Mesenteric fat pad (tissue), 1 donor: Measurements from ENCODE around the gene DISC1. TPM values are rescaled to one million over a fixed set of nuclear protein-coding genes. Genes with fewer than 3 reads are reported as not detected.

Experiments
- DNase-seq: peaks from one replicate; pipeline ENCODE4 v3.0.0-alpha.2; 2020; ENCODE audit warnings: low spot score
- total RNA-seq: library from RNA; stranded (reverse); fragmentation: NEBNext Ultra II Directional; extraction: Animal tissue kit (Norgen Biotek cat#: 25700); gene quantifications from one replicate; pipeline ENCODE4 v1.2.1, GENCODE V29; 2021
- donor health status: DM: yes; HTN: yes; CAD: no.

The DISC1 gene
- total RNA-seq, 1 donor from 2014 or later = 13.0 TPM

GRCh38 chr1:231973830-231974229 lies 347.2 kb downstream of the DISC1 start:
- DNase-seq = no peak

- DNase-seq = no peak
Measured at GRCh38 chr1:231976231-231976630, 349.6 kb downstream of the DISC1 start.

- no peak for DNase-seq
Measured at GRCh38 chr1:231981675-231982074, 355.1 kb downstream of the DISC1 start.

GRCh38 chr1:231982871-231983587 lies 356.4 kb downstream of the DISC1 start:
- no peak for DNase-seq

GRCh38 chr1:231983588-231984193 lies 357.1 kb downstream of the DISC1 start:
- DNase-seq = no peak

- no peak for DNase-seq
Measured at GRCh38 chr1:231985296-231986023, 358.9 kb downstream of the DISC1 start.

- no peak for DNase-seq
Measured at GRCh38 chr1:231986631-231987336, 360.2 kb downstream of the DISC1 start.

- no peak for DNase-seq
Measured at GRCh38 chr1:231990388-231990787, 363.8 kb downstream of the DISC1 start.

GRCh38 chr1:231991231-231991630 lies 364.6 kb downstream of the DISC1 start:
- DNase-seq = no peak

- no peak for DNase-seq
Measured at GRCh38 chr1:231993968-231994455, 367.4 kb downstream of the DISC1 start.

GRCh38 chr1:231998791-231999190 lies 372.2 kb downstream of the DISC1 start:
- DNase-seq = no peak

- no peak for DNase-seq
Measured at GRCh38 chr1:232005300-232005699, 378.7 kb downstream of the DISC1 start.

GRCh38 chr1:232009741-232010140 lies 383.2 kb downstream of the DISC1 start:
- no peak for DNase-seq

GRCh38 chr1:232011961-232012360 lies 385.4 kb downstream of the DISC1 start:
- no peak for DNase-seq

GRCh38 chr1:232012773-232013386 lies 386.3 kb downstream of the DISC1 start:
- no peak for DNase-seq

GRCh38 chr1:232014941-232015340 lies 388.4 kb downstream of the DISC1 start:
- DNase-seq = no peak

- DNase-seq = no peak
Measured at GRCh38 chr1:232016616-232017015, 390.0 kb downstream of the DISC1 start.

- no peak for DNase-seq
Measured at GRCh38 chr1:232017057-232017456, 390.5 kb downstream of the DISC1 start.

- no peak for DNase-seq
Measured at GRCh38 chr1:232017759-232018158, 391.2 kb downstream of the DISC1 start.

GRCh38 chr1:232018231-232019025 lies 391.8 kb downstream of the DISC1 start:
- no peak for DNase-seq
